ENCODE measurements around the gene KRTAP19-1.
A peak's percentile ranks its signal among the peaks of the same experiment; 100 is the strongest.

Gene KRTAP19-1

DNA sequence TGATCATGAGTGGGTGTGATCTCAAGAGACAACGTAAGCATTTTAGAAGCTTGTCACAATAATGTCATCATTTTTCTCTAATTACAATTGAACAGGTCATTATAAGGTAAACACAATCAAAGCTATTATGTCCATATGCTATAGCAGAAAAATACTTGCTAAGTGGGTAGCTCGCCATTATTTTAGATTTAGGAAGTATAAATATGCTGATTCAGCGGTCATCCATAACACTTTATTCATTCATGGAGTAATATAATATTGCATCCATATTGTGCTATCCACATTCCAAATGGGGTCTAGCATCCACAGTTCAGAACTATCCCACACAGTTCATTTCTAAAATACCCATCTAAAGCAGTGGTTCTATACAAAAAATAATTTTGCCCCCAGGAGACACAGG is 31.7 kb downstream of the KRTAP19-1 start:
- DNase-seq (ENCODE audit: low read depth), result no peak
- H3K4me3 ChIP-seq (replicated peaks; ENCODE audit: low read depth, low read length), result no peak overlapping the region
- TF ChIP-seq, protein P1, sequence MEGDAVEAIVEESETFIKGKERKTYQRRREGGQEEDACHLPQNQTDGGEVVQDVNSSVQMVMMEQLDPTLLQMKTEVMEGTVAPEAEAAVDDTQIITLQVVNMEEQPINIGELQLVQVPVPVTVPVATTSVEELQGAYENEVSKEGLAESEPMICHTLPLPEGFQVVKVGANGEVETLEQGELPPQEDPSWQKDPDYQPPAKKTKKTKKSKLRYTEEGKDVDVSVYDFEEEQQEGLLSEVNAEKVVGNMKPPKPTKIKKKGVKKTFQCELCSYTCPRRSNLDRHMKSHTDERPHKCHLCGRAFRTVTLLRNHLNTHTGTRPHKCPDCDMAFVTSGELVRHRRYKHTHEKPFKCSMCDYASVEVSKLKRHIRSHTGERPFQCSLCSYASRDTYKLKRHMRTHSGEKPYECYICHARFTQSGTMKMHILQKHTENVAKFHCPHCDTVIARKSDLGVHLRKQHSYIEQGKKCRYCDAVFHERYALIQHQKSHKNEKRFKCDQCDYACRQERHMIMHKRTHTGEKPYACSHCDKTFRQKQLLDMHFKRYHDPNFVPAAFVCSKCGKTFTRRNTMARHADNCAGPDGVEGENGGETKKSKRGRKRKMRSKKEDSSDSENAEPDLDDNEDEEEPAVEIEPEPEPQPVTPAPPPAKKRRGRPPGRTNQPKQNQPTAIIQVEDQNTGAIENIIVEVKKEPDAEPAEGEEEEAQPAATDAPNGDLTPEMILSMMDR (IDR thresholded peaks at IDR 0.05; ENCODE audit: low read length, missing control alignments), result no peak

DNA sequence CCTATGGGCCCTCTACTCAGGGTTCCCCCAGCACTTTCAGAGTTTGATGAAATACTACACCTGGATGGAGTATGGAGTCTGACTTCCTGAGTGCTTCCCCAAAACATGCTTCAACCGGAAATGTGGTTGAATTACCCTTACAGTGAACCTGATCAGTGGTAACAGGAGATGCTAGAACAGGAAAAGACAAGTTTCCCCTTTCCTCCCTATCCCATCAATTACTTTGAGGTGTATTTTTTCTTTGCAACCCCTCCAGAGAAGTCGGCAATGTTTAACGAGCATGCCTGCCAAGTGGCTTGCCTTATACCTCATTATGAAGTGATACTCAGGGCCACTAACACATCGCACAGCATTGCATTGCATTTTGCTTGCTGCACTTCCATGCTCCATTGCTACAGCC is 33.1 kb downstream of the KRTAP19-1 start:
- TF ChIP-seq, protein P1 (IDR thresholded peaks at IDR 0.05; ENCODE audit: low read length, missing control alignments), result no peak
- no peak overlapping the region for H3K4me3 ChIP-seq (replicated peaks; ENCODE audit: low read depth, low read length)
- no peak for DNase-seq (ENCODE audit: low read depth)

DNA sequence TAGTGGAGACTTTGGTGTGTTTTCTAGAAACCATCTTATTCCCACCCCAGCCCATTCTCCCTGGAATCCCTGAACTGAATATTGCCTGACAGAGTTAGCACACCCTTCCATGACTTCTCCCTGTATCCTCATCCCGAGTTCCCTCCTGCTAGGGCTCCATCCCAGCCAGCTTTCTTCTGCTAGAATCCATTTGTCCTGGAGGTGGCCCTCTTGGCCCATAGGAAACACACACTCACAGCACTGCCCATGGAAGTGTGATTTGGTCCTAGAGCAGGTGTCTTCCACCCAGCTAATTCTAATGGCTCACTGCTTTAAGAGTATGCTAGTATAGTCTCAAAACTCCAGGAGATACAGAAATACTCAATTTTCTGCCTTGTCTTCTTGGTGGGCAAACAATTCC is 36.0 kb downstream of the KRTAP19-1 start:
- TF ChIP-seq, protein P1 (IDR thresholded peaks at IDR 0.05; ENCODE audit: low read length, missing control alignments), result no peak
- H3K4me3 ChIP-seq (replicated peaks; ENCODE audit: low read depth, low read length), result no peak overlapping the region
- DNase-seq (ENCODE audit: low read depth), result no peak

DNA sequence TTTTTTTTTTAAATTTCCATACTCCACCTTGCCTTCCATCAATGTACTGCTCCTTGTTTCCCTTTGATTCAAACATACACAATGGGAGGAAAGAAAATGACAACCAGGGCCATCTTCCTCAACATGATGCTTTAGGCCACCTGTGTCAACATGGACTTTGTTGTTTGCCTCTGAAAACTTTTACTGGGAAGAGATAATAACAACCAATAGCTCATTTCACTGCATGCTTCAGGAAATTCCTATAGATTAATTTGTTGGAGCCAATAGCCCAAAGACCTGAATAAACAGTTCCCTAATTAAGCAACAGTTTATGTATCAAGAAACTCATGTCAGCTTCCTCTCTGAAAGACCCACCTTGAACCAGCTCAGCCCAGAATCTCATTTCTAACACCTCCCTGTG is 36.9 kb downstream of the KRTAP19-1 start:
- TF ChIP-seq, protein P1 (IDR thresholded peaks at IDR 0.05; ENCODE audit: low read length, missing control alignments), result no peak
- no peak overlapping the region for H3K4me3 ChIP-seq (replicated peaks; ENCODE audit: low read depth, low read length)
- DNase-seq (ENCODE audit: low read depth), result no peak

DNA sequence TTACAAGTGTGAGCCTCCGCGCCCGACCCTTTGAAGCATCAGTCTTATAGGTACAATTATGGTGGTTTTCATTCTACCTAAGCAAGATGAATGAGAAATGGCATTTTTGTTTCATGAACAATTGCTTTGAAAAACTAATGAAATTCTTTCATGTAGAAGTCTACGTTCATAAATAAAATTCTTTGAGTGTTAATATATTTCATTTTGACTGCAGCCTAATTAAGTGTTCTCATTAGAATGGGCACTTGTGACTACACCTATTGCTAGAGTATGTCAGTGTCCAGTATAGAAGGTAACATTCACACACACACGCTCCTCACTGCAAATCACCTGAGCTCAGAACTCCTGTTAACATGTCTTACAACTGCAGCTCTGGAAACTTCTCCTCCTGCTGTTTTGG is 40.2 kb downstream of the KRTAP19-1 start, which contains the start of gene KRTAP15-1:
TSS of gene KRTAP15-1 (plus strand) at position 301 of the 400 bp plus-strand sequence. CDS start at position 354, 53 bp downstream.
- H3K4me3 ChIP-seq (replicated peaks; ENCODE audit: low read depth, low read length), result no peak within 1 kb of the TSS
- no peak for DNase-seq (ENCODE audit: low read depth)
- TF ChIP-seq, protein P1 (IDR thresholded peaks at IDR 0.05; ENCODE audit: low read length, missing control alignments), result no peak

DNA sequence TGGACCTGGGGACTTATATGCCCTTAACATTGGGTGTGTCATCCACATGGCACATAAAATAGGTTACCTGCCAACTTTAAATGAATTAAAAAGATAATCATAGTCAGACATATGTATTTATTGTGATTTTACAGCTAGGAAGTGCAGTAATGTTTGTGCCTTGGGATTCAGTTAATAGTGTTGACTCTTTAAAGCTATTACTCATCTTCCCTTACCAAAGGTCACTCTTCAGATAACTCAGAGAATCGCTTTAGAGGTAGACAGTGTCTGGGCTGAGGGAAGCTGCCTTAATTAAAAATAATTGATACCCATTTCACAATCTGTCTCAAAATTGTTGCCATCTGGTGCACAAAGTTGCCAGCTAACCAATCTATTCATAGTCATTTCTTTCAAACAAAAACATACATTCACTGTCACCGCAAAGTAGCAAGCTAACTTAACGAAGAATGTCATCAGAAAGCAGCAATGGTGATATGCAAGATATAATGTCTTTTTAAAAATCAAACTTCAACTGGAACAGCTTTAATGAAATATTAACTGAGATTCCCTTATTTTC is 43.1 kb downstream of the KRTAP19-1 start:
- TF ChIP-seq, protein P1 (IDR thresholded peaks at IDR 0.05; ENCODE audit: low read length, missing control alignments), result no peak
- H3K4me3 ChIP-seq (replicated peaks; ENCODE audit: low read depth, low read length), result no peak overlapping the region
- DNase-seq (ENCODE audit: low read depth), result no peak

DNA sequence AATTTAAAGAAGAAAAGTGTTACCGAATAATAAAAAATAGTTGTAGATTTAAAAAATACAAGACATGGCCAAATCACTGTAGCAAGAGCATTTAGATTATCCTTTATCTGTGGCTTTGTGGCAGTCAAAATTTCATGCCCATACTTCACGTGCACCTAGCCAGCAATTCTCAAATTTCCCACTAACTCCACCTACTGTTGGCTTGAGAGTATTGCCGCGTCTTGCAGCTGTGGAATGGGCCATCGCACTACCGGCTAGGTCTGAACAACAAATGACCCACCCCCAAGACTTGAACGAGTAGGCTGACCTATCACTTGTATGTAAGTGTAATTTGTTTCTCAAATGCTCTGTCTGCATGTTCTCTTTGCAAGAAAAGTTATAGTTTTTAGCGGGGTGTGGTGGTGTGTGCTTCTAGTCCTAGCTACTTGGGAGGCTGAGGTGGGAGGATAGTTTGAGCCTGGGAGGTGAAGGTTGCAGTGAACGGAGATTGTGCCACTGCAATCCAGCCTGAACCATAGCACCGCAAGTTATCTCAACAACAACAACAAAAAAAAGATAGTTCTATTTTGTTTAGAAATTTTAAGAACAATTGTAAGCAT is 46.0 kb downstream of the KRTAP19-1 start:
- TF ChIP-seq, protein P1 (IDR thresholded peaks at IDR 0.05; ENCODE audit: low read length, missing control alignments), result peak; percentile 65
- no peak overlapping the region for H3K4me3 ChIP-seq (replicated peaks; ENCODE audit: low read depth, low read length)
- peak; percentile 42 for DNase-seq (ENCODE audit: low read depth)
